ENCODE measurements around the gene NAALADL2. TPM values are rescaled to one million over a fixed set of nuclear protein-coding genes. Genes with fewer than 3 reads are reported as not detected.

The NAALADL2 gene
- total and polyA plus RNA-seq, 2 donors (not counting 3 experiments of a cell fraction or from before 2014, with no cell fraction given), result 1.1 to 4.0 TPM

- no peak overlapping the region for H3K9ac ChIP-seq (replicated peaks; ENCODE audit: extremely low read depth, insufficient read depth, low read length)
- intact Hi-C loops (cut with micrococcal nuclease), result no loop called here
- TF ChIP-seq FOS (IDR thresholded peaks at IDR 0.05; ENCODE audit: borderline replicate concordance, insufficient read depth, low read length) (no peak), MAX (IDR thresholded peaks at IDR 0.05; ENCODE audit: insufficient read depth, insufficient read length) (no peak), EZH2 (IDR thresholded peaks at IDR 0.05; ENCODE audit: borderline replicate concordance, low read depth, low read length, severe bottlenecking) (no peak), MYC (IDR thresholded peaks at IDR 0.05; ENCODE audit: low read depth, low read length) (no peak), CTCF (IDR thresholded peaks at IDR 0.05; ENCODE audit: extremely low read depth in 1 of 2, insufficient read depth in 1 of 2, low read depth in 1 of 2, low read length in 2 of 2) (no peak), POLR2AphosphoS5 (IDR thresholded peaks at IDR 0.05; ENCODE audit: insufficient read depth, low read depth, low read length) (no peak), JUN (IDR thresholded peaks at IDR 0.05; ENCODE audit: borderline replicate concordance, insufficient read depth, insufficient read length, low read depth) (no peak), GATA2 (IDR thresholded peaks at IDR 0.05; ENCODE audit: insufficient read depth, insufficient read length, low read depth, low read length) (no peak), POLR2A (IDR thresholded peaks at IDR 0.05; ENCODE audit: low read depth, low read length) (no peak)
- ChIA-PET POLR2A (no interaction called here), CTCF (no interaction called here)
- no TSS peak for BruUV-seq (replicated peaks)
- H3K4me1 ChIP-seq (ENCODE audit: control insufficient read depth, extremely low read depth, insufficient read depth, low read length), result no peaks in the 10 kb centered on the region
- no peak overlapping the region for H3K4me3 ChIP-seq (replicated peaks in 1 of 3; ENCODE audit: insufficient read depth in 1 of 3, low read depth in 1 of 3, low read length in 3 of 3)
- no peak overlapping the region for H3K27ac ChIP-seq (ENCODE audit: insufficient read depth, low read depth, low read length)
- no peak overlapping the region for H2AFZ ChIP-seq (ENCODE audit: low read depth, low read length)
- no peaks in the 10 kb centered on the region for H3K36me3 ChIP-seq (ENCODE audit: control insufficient read depth in 2 of 2, extremely low read depth in 1 of 2, insufficient read depth in 2 of 2, low read length in 2 of 2)
- no peaks in the 10 kb centered on the region for H3K27me3 ChIP-seq (ENCODE audit: control insufficient read depth in 2 of 2, insufficient read depth in 2 of 2, low read length in 2 of 2)
- no peak for DNase-seq (ENCODE audit: low read depth, low spot score)
- H3K9me1 ChIP-seq (replicated peaks; ENCODE audit: control insufficient read depth, extremely low read depth, insufficient read depth, low read length), result no peaks in the 10 kb centered on the region
- FAIRE-seq, result no peak
- H4K20me1 ChIP-seq (replicated peaks; ENCODE audit: control insufficient read depth, extremely low read depth, insufficient read depth, low read length), result no peaks in the 10 kb centered on the region
- dilution Hi-C loops (cut with MboI; ENCODE audit: extremely low pct_ligation_motif_present, low sequenced_read_pairs), result no loop called here
- no peak overlapping the region for H3K4me2 ChIP-seq (ENCODE audit: insufficient read depth, low read length)
- H3K9me3 ChIP-seq (replicated peaks; ENCODE audit: control insufficient read depth, insufficient read depth, low read length), result no peaks in the 10 kb centered on the region
- H3K79me2 ChIP-seq (ENCODE audit: control insufficient read depth, insufficient read depth, low read length), result no peaks in the 10 kb centered on the region
Observed at GRCh38 chr3:175389560-175389959, 530.4 kb downstream of the NAALADL2 start.

Data from endothelial cell of umbilical vein (primary cell).